DND-41 (cell line): ENCODE data around the gene SDCBP2.

Source experiments
- ATAC-seq: fragments of 200-7000 bp; cut with Tn5 transposase; 3 replicates; pipeline ENCODE4 v1.9.1; 2021; ENCODE audit warnings: low read depth; ENCODE audit not compliant: insufficient read depth
- DNase-seq: peaks from one replicate; pipeline ENCODE4 v3.0.0-alpha.2; 2020
- H2AFZ ChIP-seq: 2 replicates; pipeline ENCODE4 v1.6.0; 2012; ENCODE audit warnings: low read depth, low read length
- H3K27ac ChIP-seq: 2 replicates; pipeline ENCODE4 v1.5.1; 2012; ENCODE audit warnings: low read length, inconsistent platforms
- H3K27me3 ChIP-seq: fragments of 200-600 bp; sonication (generic); 2 replicates; pipeline ENCODE4 v1.6.0; 2012; ENCODE audit warnings: low read length, mild to moderate bottlenecking, inconsistent platforms; ENCODE audit not compliant: insufficient read depth, poor library complexity
- H3K36me3 ChIP-seq: 2 replicates; pipeline ENCODE4 v1.5.1; 2012; ENCODE audit warnings: low read length, inconsistent platforms; ENCODE audit not compliant: insufficient read depth
- H3K4me1 ChIP-seq: 2 replicates; pipeline ENCODE4 v1.5.1; 2012; ENCODE audit warnings: mild to moderate bottlenecking, low read length; ENCODE audit not compliant: insufficient read depth
- H3K4me2 ChIP-seq: 2 replicates; pipeline ENCODE4 v1.6.0; 2012; ENCODE audit warnings: mild to moderate bottlenecking, moderate library complexity, low read length, inconsistent platforms; ENCODE audit not compliant: insufficient read depth
- H3K4me3 ChIP-seq, 2 experiments: fragments of 200-600 bp in 1 of 2; shearing (Covaris generic) in 1 of 2; 2 replicates each; pipeline ENCODE4 v1.5.1; 2012 to 2016; ENCODE audit warnings: inconsistent platforms in 2 of 2, low read length in 2 of 2, mild to moderate bottlenecking in 2 of 2, low read depth in 1 of 2, moderate library complexity in 1 of 2
- H3K79me2 ChIP-seq: 2 replicates; pipeline ENCODE4 v1.6.0; 2012; ENCODE audit warnings: low read length, inconsistent platforms; ENCODE audit not compliant: insufficient read depth
- H3K9ac ChIP-seq: 2 replicates; pipeline ENCODE4 v1.6.0; 2012; ENCODE audit warnings: low read depth, mild to moderate bottlenecking, inconsistent platforms, low read length, moderate library complexity
- H3K9me3 ChIP-seq: 2 replicates; pipeline ENCODE4 v1.5.1; 2012; ENCODE audit warnings: low read length, moderate library complexity, mild to moderate bottlenecking, inconsistent platforms; ENCODE audit not compliant: insufficient read depth, severe bottlenecking
- H4K20me1 ChIP-seq: 2 replicates; pipeline ENCODE4 v1.6.0; 2012; ENCODE audit warnings: low read length; ENCODE audit not compliant: insufficient read depth
- EZH2 ChIP-seq: IDR thresholded peaks from 3 replicates; pipeline ENCODE4 v1.6.1; 2012; ENCODE audit warnings: borderline replicate concordance, low read depth, mild to moderate bottlenecking, moderate library complexity, low read length, inconsistent platforms; ENCODE audit not compliant: severe bottlenecking
- TF ChIP-seq, protein P1 (sequence below): IDR thresholded peaks from 2 replicates; pipeline ENCODE4 v1.5.1; 2012; ENCODE audit warnings: borderline replicate concordance, low read length, moderate library complexity, mild to moderate bottlenecking; ENCODE audit not compliant: poor library complexity, severe bottlenecking; ENCODE audit errors: extremely low read depth

The SDCBP2 gene

DNA sequence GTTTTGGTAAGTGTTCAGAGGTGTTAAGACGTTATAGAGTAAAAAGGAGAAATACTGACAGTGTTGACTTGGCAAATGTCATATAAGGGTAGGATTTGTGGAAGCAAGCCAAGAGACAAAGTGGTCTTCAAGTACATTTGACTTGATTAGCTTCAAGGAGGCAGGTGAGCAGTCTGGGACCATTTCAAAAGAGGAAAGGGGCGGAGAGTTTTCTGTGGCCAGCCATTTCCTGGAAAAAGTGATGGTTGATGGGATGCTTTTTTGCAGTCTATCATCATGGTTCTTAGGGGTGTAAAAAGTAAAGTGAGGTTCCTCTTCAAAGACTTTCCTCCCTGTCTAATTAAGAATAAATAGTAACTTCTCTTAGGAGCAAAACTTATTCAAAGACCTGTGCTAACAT, 35.2 kb upstream of the SDCBP2 start:
- Histone ChIP-seq H3K4me1 (peaks cover 32% of the 10 kb centered on the region), H3K9me3 (no peaks in the 10 kb centered on the region), H3K36me3 (peaks cover 66% of the 10 kb centered on the region), H3K27me3 (no peaks in the 10 kb centered on the region), H3K79me2 (peaks cover 55% of the 10 kb centered on the region), H3K9ac (no peak overlapping the region), H3K27ac (peak overlapping the region; percentile 38), H2AFZ (no peak overlapping the region), H3K4me3 (no peak overlapping the region), H3K4me2 (0 out of 2 replicates have a peak overlapping the region, but pooled peaks have one; percentile 3), H4K20me1 (peaks cover 27% of the 10 kb centered on the region; the same call in 1 of the 2 replicates)
- ATAC-seq (peak; percentile 90), DNase-seq (peak; percentile 71)
- TF ChIP-seq, protein P1, sequence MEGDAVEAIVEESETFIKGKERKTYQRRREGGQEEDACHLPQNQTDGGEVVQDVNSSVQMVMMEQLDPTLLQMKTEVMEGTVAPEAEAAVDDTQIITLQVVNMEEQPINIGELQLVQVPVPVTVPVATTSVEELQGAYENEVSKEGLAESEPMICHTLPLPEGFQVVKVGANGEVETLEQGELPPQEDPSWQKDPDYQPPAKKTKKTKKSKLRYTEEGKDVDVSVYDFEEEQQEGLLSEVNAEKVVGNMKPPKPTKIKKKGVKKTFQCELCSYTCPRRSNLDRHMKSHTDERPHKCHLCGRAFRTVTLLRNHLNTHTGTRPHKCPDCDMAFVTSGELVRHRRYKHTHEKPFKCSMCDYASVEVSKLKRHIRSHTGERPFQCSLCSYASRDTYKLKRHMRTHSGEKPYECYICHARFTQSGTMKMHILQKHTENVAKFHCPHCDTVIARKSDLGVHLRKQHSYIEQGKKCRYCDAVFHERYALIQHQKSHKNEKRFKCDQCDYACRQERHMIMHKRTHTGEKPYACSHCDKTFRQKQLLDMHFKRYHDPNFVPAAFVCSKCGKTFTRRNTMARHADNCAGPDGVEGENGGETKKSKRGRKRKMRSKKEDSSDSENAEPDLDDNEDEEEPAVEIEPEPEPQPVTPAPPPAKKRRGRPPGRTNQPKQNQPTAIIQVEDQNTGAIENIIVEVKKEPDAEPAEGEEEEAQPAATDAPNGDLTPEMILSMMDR = no peak
- TF ChIP-seq EZH2 = no peak

DNA sequence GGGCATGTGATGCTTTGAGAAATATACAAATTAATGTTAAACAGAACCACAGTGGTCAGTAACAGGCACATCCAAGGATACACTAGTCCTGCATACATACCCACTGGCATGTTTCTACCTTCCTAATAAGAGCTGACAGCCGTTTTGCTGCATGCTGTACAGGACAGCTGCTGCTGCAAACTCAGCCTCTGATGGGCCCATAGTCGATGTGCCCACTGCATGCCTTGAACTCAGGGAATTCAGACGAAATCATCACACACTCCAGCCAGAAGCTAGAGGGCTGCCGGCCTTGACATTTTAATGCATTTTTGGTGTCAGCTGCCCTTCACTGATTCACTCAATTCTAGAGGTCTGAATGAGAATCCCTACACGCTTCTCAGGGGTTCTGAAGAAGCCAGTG, 34.6 kb upstream of the SDCBP2 start:
- ATAC-seq = peak; percentile 17; the same call in 1 of the 3 replicates
- Histone ChIP-seq H2AFZ (no peak overlapping the region), H3K4me3 (no peak overlapping the region), H3K4me2 (0 out of 2 replicates have a peak overlapping the region, but pooled peaks have one; percentile 2), H3K79me2 (peaks cover 58% of the 10 kb centered on the region), H4K20me1 (peaks cover 30% of the 10 kb centered on the region; the same call in 1 of the 2 replicates), H3K4me1 (peaks cover 32% of the 10 kb centered on the region), H3K27ac (peak overlapping the region; percentile 38), H3K9ac (no peak overlapping the region), H3K36me3 (peaks cover 68% of the 10 kb centered on the region), H3K27me3 (no peaks in the 10 kb centered on the region), H3K9me3 (no peaks in the 10 kb centered on the region)
- no peak for DNase-seq
- TF ChIP-seq, protein P1 = no peak
- no peak for TF ChIP-seq EZH2

DNA sequence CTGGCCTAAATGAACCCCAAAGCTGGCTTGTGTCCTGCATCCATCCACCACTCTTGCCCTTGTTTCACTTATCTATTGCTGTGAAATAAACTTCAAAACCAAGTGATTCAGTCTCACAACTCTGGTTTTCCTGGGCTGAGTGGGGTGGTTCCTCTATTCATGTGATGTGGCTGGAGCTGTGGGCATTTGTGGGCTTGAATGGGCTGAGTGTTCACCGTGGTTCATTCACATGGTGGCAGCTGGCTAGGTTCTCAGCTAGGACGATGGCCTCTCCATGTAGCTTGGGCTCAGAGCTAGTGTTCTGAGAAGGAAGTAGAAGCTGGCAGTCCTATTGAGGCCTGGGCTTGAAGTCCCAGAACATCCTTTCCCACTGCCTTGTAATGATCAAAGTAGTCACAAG, 33.5 kb upstream of the SDCBP2 start:
- no peak overlapping the region for H2AFZ ChIP-seq
- TF ChIP-seq, protein P1 = no peak
- no peak for TF ChIP-seq EZH2
- peaks cover 32% of the 10 kb centered on the region; the same call in 1 of the 2 replicates for H4K20me1 ChIP-seq
- peaks cover 65% of the 10 kb centered on the region for H3K36me3 ChIP-seq
- H3K4me1 ChIP-seq = peaks cover 35% of the 10 kb centered on the region
- no peak overlapping the region for H3K9ac ChIP-seq
- no peak for ATAC-seq
- H3K27me3 ChIP-seq = no peaks in the 10 kb centered on the region
- peaks cover 57% of the 10 kb centered on the region for H3K79me2 ChIP-seq
- DNase-seq = no peak
- no peak overlapping the region for H3K4me2 ChIP-seq
- no peaks in the 10 kb centered on the region for H3K9me3 ChIP-seq
- H3K4me3 ChIP-seq = no peak overlapping the region
- H3K27ac ChIP-seq = no peak overlapping the region
